ENCODE results near the gene COA3.

The COA3 gene, protein sequence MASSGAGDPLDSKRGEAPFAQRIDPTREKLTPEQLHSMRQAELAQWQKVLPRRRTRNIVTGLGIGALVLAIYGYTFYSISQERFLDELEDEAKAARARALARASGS

DNA sequence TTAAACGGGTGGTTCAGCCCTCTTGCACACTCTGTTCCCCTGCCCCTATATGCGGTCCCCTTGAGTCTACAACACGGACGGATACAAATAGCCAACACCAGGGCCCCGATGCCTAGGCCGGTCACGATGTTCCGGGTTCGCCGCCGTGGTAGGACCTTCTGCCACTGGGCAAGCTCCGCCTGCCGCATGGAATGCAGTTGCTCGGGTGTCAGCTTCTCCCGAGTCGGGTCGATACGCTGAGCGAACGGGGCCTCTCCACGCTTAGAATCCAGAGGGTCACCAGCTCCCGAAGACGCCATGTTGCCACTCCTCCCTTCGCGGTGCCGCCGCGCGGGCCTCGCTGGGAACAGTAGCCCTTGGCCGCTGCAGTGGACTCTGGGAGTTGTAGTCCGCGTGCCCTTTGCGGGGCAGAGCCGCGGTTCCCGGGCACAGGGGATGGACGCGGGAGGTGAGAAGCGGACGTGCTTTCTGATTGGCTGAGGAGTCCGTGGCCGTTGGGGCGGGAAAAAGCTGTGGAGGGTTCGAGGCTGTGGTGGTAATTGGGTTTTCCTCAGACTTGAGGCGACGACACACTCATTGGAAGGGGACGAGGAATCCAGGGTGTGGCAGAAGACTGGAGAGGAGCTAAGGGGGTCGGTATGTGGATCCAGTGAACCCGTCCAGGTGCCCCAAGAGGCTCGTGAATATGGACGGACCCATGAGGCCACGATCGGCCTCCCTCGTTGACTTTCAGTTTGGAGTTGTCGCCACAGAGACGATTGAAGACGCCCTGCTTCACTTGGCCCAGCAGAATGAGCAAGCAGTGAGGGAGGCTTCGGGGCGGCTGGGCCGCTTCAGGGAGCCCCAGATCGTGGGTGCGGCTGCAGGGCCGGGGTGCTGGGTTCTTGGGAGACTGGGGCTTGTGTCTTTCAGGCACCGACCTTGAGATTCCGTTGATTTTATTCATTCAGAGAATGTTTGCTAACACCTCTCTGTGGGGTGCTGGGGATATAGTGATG is at the start of gene COA3, which contains the start of gene CNTD1:
Gene COA3 (minus strand): TSS at position 322 of the 998 bp plus-strand sequence. CDS start 23 bp downstream, at position 299.
Gene CNTD1 (plus strand): TSS at position 479 of the 998 bp plus-strand sequence. CDS start 207 bp downstream, at position 686.
- DNase-seq (ENCODE audit: low read depth in 3 of 3, low spot score in 1 of 3) = peak; percentile 26 to 63 (median 29)

DNA sequence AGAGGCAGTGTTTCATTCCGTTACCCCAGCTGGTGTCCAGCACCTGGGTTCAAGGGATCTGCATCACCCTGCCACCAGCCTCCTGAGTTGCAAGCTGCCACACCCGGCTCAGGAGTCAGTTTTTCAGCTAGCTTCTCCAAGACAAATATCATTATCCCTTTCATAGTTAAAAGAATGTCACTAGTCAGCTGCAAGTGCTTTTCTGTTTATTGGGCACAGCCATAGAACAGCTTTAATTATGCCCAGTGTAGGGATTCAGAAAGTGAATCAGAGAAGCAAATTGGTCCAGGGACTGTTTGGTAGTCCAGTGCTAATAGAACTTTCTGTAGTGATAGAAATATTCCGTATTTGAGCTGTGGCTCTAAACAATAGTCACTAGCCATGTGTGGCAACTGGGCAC is 49.6 kb upstream of the COA3 start:
- DNase-seq (ENCODE audit: low read depth in 3 of 3, low spot score in 1 of 3) = no peak

DNA sequence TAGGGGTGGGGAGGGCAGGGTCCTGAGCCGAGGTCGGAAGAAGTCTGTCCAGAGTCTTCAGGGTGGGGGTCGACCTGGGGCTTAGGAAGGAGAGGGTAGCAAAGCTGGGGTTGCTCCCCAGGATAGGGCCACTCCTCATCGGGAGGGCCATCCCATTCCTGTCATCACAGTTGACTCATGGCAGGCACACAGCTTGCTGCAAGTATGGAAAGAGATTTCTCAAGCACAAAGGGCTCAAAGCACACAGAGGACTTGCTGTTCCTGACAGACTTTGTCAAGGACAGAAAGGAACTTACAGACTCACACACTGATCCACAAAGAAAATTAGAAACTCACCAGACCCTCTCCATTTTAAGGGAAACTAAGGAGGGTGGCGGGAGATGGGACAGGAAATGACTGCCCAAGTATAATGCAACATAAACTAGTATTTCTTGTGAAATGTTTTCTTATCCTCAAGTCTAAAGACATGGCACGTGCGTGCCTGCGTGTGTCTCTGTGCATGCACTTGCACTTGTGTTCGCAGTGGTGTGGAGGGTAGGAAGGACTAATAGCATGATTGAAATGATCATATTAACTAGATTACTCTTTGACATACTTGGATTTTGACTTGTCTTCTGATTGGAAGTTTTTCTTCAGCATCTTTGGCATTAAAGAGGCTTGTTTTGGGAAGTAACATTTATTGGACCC is 48.2 kb upstream of the COA3 start:
- DNase-seq (ENCODE audit: low read depth in 3 of 3, low spot score in 1 of 3) = no peak

DNA sequence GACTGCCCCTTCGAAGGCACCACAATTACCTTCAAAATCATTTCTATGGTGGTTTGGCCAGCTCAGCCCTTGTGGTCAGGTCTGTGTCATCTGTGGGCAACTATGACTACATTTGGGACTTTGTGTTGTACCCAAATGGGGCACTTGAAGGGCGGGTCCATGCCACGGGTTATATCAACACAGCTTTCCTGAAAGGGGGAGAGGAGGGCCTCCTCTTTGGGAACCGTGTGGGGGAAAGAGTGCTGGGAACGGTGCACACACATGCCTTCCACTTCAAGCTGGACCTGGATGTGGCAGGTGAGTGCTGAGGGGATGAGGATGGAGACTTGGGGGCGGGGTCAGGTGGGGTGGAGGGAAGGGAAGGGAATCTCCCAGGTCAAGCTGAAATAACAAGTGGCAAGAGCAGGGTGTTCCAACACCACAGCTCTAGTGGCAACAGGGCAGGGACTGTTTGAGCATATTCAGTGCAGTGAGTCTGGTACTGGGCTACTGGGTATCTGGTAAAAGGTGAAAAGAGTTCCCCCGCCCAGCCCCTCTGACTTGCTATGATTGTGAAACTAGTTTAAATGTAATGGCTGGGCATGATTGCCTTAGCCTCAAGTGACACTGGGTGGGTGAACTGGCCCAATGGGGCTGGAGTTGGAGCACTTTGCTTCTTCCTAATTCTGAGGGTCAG is 47.6 kb upstream of the COA3 start:
- DNase-seq (ENCODE audit: low read depth in 3 of 3, low spot score in 1 of 3) = no peak

GRCh38 chr17:42845556-42845917 is 47.0 kb upstream of the COA3 start:
- DNase-seq (ENCODE audit: low read depth in 3 of 3, low spot score in 1 of 3) = no peak

DNA sequence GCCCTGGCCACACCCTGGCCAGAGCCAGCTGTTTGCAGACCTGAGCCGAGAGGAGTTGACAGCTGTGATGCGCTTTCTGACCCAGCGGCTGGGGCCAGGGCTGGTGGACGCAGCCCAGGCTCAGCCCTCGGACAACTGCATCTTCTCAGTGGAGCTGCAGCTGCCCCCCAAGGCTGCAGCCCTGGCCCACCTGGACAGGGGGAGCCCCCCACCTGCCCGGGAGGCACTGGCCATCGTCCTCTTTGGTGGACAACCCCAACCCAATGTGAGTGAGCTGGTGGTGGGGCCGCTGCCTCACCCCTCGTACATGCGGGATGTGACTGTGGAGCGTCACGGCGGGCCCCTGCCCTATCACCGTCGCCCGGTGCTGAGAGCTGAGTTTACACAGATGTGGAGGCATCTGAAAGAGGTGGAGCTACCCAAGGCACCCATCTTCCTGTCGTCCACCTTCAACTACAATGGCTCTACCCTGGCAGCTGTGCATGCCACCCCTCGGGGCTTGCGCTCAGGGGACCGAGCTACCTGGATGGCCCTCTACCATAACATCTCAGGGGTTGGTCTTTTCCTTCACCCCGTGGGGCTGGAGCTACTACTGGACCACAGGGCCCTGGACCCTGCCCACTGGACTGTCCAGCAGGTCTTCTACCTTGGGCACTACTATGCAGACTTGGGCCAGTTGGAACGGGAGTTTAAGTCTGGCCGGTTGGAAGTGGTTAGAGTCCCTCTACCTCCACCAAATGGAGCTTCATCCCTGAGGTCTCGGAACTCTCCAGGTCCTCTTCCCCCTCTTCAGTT is 46.5 kb upstream of the COA3 start:
- no peak for DNase-seq (ENCODE audit: low read depth in 3 of 3, low spot score in 1 of 3)

GRCh38 chr17:42844271-42844670 is 45.8 kb upstream of the COA3 start, which contains the start of gene AOC2:
Gene AOC2 (plus strand): TSS chr17:42844580. CDS start chr17:42844627, 47 bp downstream.
- no peak for DNase-seq (ENCODE audit: low read depth in 3 of 3, low spot score in 1 of 3)

GRCh38 chr17:42843358-42843934 is 44.9 kb upstream of the COA3 start:
- no peak for DNase-seq (ENCODE audit: low read depth in 3 of 3, low spot score in 1 of 3)

- DNase-seq (ENCODE audit: low read depth in 3 of 3, low spot score in 1 of 3) = no peak
These were observed 43.6 kb upstream of the COA3 start for GRCh38 chr17:42841975-42842685.

- DNase-seq (ENCODE audit: low read depth in 3 of 3, low spot score in 1 of 3) = no peak
These were observed 37.2 kb upstream of the COA3 start for GRCh38 chr17:42835732-42836131.

DNA sequence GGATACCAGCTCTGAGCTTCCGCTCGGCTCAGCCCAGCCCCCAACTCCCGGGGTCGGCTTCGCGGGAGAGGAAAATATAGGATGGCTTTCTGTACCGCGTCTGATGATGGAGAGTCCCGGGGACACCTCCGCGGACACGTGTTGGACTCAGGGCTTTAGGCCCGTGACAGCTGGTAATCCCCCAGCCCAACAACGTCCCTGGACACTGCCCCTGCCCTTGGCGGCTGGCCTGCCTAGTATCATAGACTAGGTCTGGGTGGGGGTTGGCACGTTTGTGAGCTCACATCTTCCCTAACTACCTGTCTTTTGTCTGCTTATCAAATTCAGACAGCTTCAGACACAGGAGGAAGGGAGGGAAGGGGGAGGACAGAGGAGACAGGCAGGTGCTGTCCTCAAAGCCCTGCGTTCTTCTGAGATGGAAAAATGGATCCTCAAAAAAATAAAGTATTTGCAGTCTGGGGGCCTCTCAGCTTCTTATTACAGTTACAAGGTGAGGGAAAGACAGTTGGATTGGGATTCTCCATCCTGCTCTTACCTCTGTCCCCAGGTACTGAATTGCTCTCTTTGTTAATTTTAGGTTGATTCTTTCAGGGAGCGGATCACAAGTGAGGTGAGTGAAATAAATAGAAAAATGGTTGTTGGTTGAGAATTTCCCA is 35.4 kb upstream of the COA3 start:
- DNase-seq (ENCODE audit: low read depth in 3 of 3, low spot score in 1 of 3) = no peak

- peak; percentile 69 to 81 (median 74) for DNase-seq (ENCODE audit: low read depth in 3 of 3, low spot score in 1 of 3)
These were observed 34.6 kb upstream of the COA3 start, which contains the start of gene PSME3 for GRCh38 chr17:42832934-42833766. Gene PSME3 (plus strand): TSS chr17:42833397. CDS start chr17:42833632, 235 bp downstream.

DNA sequence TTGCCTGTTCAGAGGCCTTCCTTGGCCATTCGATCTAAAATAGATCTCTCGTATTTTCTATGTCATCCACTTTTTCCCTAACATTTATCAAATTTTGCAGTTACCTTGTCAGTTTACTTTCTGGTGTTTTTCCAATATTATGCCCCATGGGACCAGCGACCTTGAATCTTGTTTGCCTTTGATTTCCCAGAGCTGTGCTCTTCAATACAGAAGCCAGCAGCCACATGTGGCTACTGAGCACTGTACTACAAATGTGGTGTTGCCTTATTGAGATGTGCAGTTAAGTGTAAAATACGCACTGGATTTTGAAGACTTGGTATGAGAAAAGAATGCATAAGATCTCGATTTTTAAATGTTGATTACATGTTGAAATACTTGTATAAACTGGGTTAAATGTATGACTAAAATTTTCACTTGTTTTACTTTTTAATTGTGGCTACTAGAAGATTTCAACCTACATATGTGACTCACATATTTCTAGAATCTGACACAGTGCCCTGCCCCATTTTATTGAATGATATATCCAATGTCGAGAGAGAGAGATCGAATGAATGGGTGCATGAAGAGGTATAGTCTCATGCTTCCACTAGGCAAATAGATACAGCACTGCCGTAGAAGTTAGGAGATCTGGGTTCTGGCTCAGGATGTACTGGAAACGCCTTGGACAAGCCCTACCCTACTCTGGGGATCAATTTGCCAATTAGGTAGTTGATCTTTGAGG is 33.9 kb upstream of the COA3 start:
- no peak for DNase-seq (ENCODE audit: low read depth in 3 of 3, low spot score in 1 of 3)

DNA sequence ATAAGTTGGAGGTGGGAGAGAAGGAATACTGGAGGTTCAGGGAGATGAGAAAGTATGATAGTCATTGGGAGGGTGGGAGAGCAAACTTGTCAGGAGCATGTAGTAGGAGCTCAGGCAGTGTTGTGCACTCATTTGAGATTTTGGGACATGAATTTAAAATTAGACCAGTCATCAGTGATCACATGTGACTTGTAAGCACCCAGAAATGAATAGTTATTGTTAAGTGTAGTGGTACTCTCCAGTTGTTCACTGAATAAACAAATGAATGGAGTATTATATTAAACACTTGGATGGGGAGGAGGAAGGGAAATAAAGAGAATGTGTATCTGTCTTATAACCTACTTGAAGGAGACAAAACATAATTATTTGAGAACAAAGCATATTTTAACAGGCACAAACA is 32.5 kb upstream of the COA3 start:
- no peak for DNase-seq (ENCODE audit: low read depth in 3 of 3, low spot score in 1 of 3)

GRCh38 chr17:42827472-42827871 is 29.0 kb upstream of the COA3 start:
- no peak for DNase-seq (ENCODE audit: low read depth in 3 of 3, low spot score in 1 of 3)

- no peak for DNase-seq (ENCODE audit: low read depth in 3 of 3, low spot score in 1 of 3)
These were observed 22.7 kb upstream of the COA3 start for GRCh38 chr17:42821176-42821575.

DNA sequence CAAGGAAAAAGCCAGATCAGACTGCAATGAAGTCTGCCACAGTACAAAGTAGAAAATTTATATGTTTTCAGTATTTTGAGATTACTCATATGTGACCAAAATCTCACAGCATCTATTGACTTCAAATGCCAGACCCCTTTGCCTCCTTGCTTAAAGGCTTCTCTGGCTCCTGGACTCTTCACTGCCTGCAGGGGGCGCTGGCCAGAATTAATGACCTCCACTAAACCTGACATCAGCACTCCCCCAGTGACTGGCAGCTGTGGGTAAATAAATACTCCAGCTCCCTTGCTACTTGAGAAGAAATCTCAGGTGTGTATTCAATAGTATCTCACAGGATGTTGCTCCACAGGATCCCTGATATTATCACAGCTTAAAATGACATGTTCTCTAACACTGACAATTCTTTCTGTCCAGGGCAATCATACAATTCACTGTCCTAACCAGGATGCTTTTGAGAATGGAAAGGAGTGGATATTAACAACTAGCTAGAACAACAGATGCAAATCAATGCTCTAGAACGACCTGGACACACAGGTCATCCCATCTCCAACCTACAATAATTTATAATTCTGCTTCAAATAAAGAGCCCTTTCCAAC is 21.5 kb upstream of the COA3 start:
- DNase-seq (ENCODE audit: low read depth in 3 of 3, low spot score in 1 of 3) = peak in 1 of 3 donors; percentile 51

Data from stimulated activated CD4-positive, alpha-beta T cell treated with anti-CD3 and anti-CD28 coated beads, TNF-alpha, amount 100 ng/mL, for 1 hour (primary cell).